HepG2 (cell line): ENCODE measurements around the gene CPNE2. TPM values are rescaled to one million over a fixed set of nuclear protein-coding genes. Genes with fewer than 3 reads are reported as not detected.

Experiments
- FOXP4 ChIP-seq: sonication (generic); formaldehyde crosslinking; IDR thresholded peaks from 2 replicates; pipeline ENCODE4 v1.4.0; 2020; ENCODE audit warnings: missing genetic modification reagents
- HNF4A ChIP-seq: sonication (generic); formaldehyde crosslinking; IDR thresholded peaks from 2 replicates; pipeline ENCODE4 v1.4.0; 2020; ENCODE audit warnings: missing genetic modification reagents
- RBFOX2 ChIP-seq: fragments of 200-400 bp; formaldehyde crosslinking; IDR thresholded peaks from 2 replicates; pipeline ENCODE4 v1.6.1; 2017; ENCODE audit warnings: low read depth, mild to moderate bottlenecking, low read length
- RXRB ChIP-seq: IDR thresholded peaks from 2 replicates; pipeline ENCODE4 v1.6.1; 2016; ENCODE audit warnings: borderline replicate concordance, missing genetic modification reagents, missing compliant biosample characterization
- SAP130 ChIP-seq: IDR thresholded peaks from 2 replicates; pipeline ENCODE4 v1.6.1; 2016; ENCODE audit warnings: low read depth
- SIX1 ChIP-seq: sonication (generic); formaldehyde crosslinking; IDR thresholded peaks from 2 replicates; pipeline ENCODE4 v1.4.0; 2020; ENCODE audit warnings: missing genetic modification reagents, borderline replicate concordance
- YEATS4 ChIP-seq: sonication (generic); formaldehyde crosslinking; IDR thresholded peaks from 2 replicates; pipeline ENCODE4 v1.4.0; 2020; ENCODE audit warnings: missing genetic modification reagents, borderline replicate concordance
- ZFY ChIP-seq: sonication (generic); formaldehyde crosslinking; IDR thresholded peaks from 2 replicates; pipeline ENCODE4 v1.4.0; 2020; ENCODE audit warnings: missing genetic modification reagents
- ZMYM3 ChIP-seq: sonication (generic); formaldehyde crosslinking; IDR thresholded peaks from 2 replicates; pipeline ENCODE4 v1.5.1; 2020; ENCODE audit warnings: mild to moderate bottlenecking, missing genetic modification reagents
- ZNF142 ChIP-seq: sonication (generic); formaldehyde crosslinking; IDR thresholded peaks from 2 replicates; pipeline ENCODE4 v1.4.0; 2020; ENCODE audit warnings: missing genetic modification reagents
- ZNF264 ChIP-seq: sonication (generic); formaldehyde crosslinking; IDR thresholded peaks from 2 replicates; pipeline ENCODE4 v1.4.0; 2020; ENCODE audit warnings: missing genetic modification reagents
- ZNF441 ChIP-seq: sonication (generic); formaldehyde crosslinking; IDR thresholded peaks from 2 replicates; pipeline ENCODE4 v1.7.0; 2021; ENCODE audit warnings: missing genetic modification reagents, borderline replicate concordance
- ZNF605 ChIP-seq: sonication (generic); formaldehyde crosslinking; IDR thresholded peaks from 2 replicates; pipeline ENCODE4 v1.8.0; 2022; ENCODE audit warnings: mild to moderate bottlenecking, missing genetic modification reagents
- ZNF687 ChIP-seq: sonication (generic); formaldehyde crosslinking; IDR thresholded peaks from 2 replicates; pipeline ENCODE4 v1.5.1; 2020; ENCODE audit warnings: mild to moderate bottlenecking, missing genetic modification reagents, moderate library complexity
- ZNF709 ChIP-seq: sonication (generic); formaldehyde crosslinking; IDR thresholded peaks from 2 replicates; pipeline ENCODE4 v1.5.0; 2020; ENCODE audit warnings: mild to moderate bottlenecking, missing genetic modification reagents
- ZNF878 ChIP-seq: sonication (generic); formaldehyde crosslinking; IDR thresholded peaks from 2 replicates; pipeline ENCODE4 v1.8.1; 2023; ENCODE audit warnings: mild to moderate bottlenecking, missing genetic modification reagents, moderate library complexity
- polyA plus RNA-seq, 8 experiments: library from polyadenylated mRNA; depleted of rRNA in 3 of 8; stranded (reverse) in 7 of 8; unstranded in 1 of 8; fragments of >200 nt; fragmentation: Illumina TruSeq in 4 of 8; extraction: Trizol in 4 of 8; gene quantifications; 2 replicates each; pipeline versions ENCODE4 v1.2.1 to v1.2.3, GENCODE V29; 2011 to 2016; ENCODE audit warnings: low read depth in 4 of 8, missing spikeins in 1 of 8, mixed read lengths in 1 of 8; ENCODE audit not compliant: insufficient read depth in 1 of 8
- total RNA-seq, 5 experiments: library from RNA; depleted of rRNA; stranded (reverse); fragments of >200 nt; fragmentation: Illumina TruSeq; extraction: Trizol; gene quantifications; 2 replicates each; pipeline ENCODE4 v1.2.3, GENCODE V29; 2016; ENCODE audit warnings: low read depth in 1 of 5

Gene CPNE2
- total and polyA plus RNA-seq, 2 of the 13 experiments (the other 11 are each of a cell fraction or from before 2014, with no cell fraction given) = 10.6 to 23.3 TPM

- peak; percentile 20; the same call in 1 of the 2 replicates for TF ChIP-seq ZNF878 (CRISPR knock-in tag)
- TF ChIP-seq SAP130 (CRISPR knock-in tag) = peak; percentile 39; the same call in 1 of the 2 replicates
- peak; percentile 68; the same call in 1 of the 2 replicates for TF ChIP-seq SIX1 (CRISPR knock-in tag)
- peak; percentile 58; the same call in 1 of the 2 replicates for TF ChIP-seq RBFOX2
- peak; percentile 9; the same call in 1 of the 2 replicates for TF ChIP-seq ZFY (CRISPR knock-in tag)
- TF ChIP-seq HNF4A = peak; percentile 52
- TF ChIP-seq ZMYM3 = peak; percentile 54; the same call in 1 of the 2 replicates
- peak; percentile 54; the same call in 1 of the 2 replicates for TF ChIP-seq ZNF709
- peak; percentile 17; the same call in 1 of the 2 replicates for TF ChIP-seq RXRB
- 0 out of 2 replicates have a peak, but pooled peaks have one; percentile 36 for TF ChIP-seq ZNF605 (CRISPR knock-in tag)
- 0 out of 2 replicates have a peak, but pooled peaks have one; percentile 22 for TF ChIP-seq FOXP4 (CRISPR knock-in tag)
- TF ChIP-seq ZNF142 (CRISPR knock-in tag) = 0 out of 2 replicates have a peak, but pooled peaks have one; percentile 14
- TF ChIP-seq ZNF687 (CRISPR knock-in tag) = peak; percentile 41; the same call in 1 of the 2 replicates
- peak; percentile 29; the same call in 1 of the 2 replicates for TF ChIP-seq ZNF441 (CRISPR knock-in tag)
- peak; percentile 57; the same call in 1 of the 2 replicates for TF ChIP-seq YEATS4
- TF ChIP-seq ZNF264 (CRISPR knock-in tag) = peak; percentile 31; the same call in 1 of the 2 replicates
Observed at GRCh38 chr16:57187902-57188710, 95.7 kb downstream of the CPNE2 start (continued).
